Measurements from ENCODE around the gene KRT73.

DNA sequence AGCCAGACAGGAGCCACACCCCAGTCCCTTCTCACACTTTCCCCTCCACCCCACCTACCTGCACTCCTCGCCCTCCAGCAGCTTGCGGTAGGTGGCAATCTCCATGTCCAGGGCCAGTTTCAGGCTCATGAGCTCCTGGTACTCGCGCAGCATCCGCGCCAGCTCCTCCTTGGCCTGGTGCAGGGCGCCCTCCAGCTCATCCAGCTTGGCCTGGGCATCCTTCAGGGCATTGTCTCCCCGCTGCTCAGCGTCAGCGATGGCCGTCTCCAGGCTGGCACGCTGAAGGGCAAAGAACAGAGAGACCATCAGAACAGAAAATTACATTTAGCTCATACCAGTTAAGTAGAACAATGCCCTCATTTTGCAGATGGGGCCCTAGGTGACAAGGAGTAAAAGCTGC, 50.2 kb downstream of the KRT73 start:
- TF ChIP-seq, protein P1, sequence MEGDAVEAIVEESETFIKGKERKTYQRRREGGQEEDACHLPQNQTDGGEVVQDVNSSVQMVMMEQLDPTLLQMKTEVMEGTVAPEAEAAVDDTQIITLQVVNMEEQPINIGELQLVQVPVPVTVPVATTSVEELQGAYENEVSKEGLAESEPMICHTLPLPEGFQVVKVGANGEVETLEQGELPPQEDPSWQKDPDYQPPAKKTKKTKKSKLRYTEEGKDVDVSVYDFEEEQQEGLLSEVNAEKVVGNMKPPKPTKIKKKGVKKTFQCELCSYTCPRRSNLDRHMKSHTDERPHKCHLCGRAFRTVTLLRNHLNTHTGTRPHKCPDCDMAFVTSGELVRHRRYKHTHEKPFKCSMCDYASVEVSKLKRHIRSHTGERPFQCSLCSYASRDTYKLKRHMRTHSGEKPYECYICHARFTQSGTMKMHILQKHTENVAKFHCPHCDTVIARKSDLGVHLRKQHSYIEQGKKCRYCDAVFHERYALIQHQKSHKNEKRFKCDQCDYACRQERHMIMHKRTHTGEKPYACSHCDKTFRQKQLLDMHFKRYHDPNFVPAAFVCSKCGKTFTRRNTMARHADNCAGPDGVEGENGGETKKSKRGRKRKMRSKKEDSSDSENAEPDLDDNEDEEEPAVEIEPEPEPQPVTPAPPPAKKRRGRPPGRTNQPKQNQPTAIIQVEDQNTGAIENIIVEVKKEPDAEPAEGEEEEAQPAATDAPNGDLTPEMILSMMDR (IDR thresholded peaks at IDR 0.05): no peak
- no peak for TF ChIP-seq POLR2A (IDR thresholded peaks at IDR 0.05)
